ENCODE measurements around the gene ZC2HC1B. TPM values are rescaled to one million over a fixed set of nuclear protein-coding genes. Genes with fewer than 3 reads are reported as not detected.

Gene ZC2HC1B
- total RNA-seq, 8 experiments from 2014 or later = 0.36 to 0.71 (median 0.40) TPM; not detected in 3

GRCh38 chr6:143948208-143948607, 83.9 kb downstream of the ZC2HC1B start:
- in situ Hi-C loops (cut with MboI; ENCODE audit: low pct_unique_long_range_greater_than_20kb in 2 of 9, low sequenced_read_pairs in 9 of 9, unreplicated experiment in 9 of 9) = no loop called here
- H3K4me1 ChIP-seq (replicated peaks in 1 of 2) = no peaks in the 10 kb centered on the region
- H3K4me3 ChIP-seq = no peak overlapping the region
- ATAC-seq (replicated peaks in 6 of 8) = no peak
- 33 to 81% (median 70%) methylated on average over 1 to 6 of the region's 7 CpGs; no CpG with 5 or more reads in 5 of the 10 experiments for WGBS, 10 experiments
- H3K27ac ChIP-seq = no peak overlapping the region

- ATAC-seq (replicated peaks in 6 of 8) = no peak
- WGBS, 10 experiments = 13% methylated on average over 1 of the region's 1 CpG; no CpG with 5 or more reads in 9 of the 10 experiments
- Histone ChIP-seq H3K4me3 (no peak overlapping the region), H3K27ac (no peak overlapping the region), H3K4me1 (replicated peaks in 1 of 2) (no peaks in the 10 kb centered on the region)
- in situ Hi-C loops (cut with MboI; ENCODE audit: low pct_unique_long_range_greater_than_20kb in 2 of 9, low sequenced_read_pairs in 9 of 9, unreplicated experiment in 9 of 9) = no loop called here
Observed at GRCh38 chr6:143949535-143949934, 85.3 kb downstream of the ZC2HC1B start.

GRCh38 chr6:143949962-143950361, 85.7 kb downstream of the ZC2HC1B start:
- WGBS, 10 experiments = 55 to 100% (median 90%) methylated on average over 1 to 8 of the region's 9 CpGs; no CpG with 5 or more reads in 1 of the 10 experiments
- no peaks in the 10 kb centered on the region for H3K4me1 ChIP-seq (replicated peaks in 1 of 2)
- H3K27ac ChIP-seq = no peak overlapping the region
- in situ Hi-C loops (cut with MboI; ENCODE audit: low pct_unique_long_range_greater_than_20kb in 2 of 9, low sequenced_read_pairs in 9 of 9, unreplicated experiment in 9 of 9) = no loop called here
- ATAC-seq (replicated peaks in 6 of 8) = no peak
- H3K4me3 ChIP-seq = no peak overlapping the region

- in situ Hi-C loops (cut with MboI; ENCODE audit: low pct_unique_long_range_greater_than_20kb in 2 of 9, low sequenced_read_pairs in 9 of 9, unreplicated experiment in 9 of 9) = no loop called here
- Histone ChIP-seq H3K4me1 (replicated peaks in 1 of 2) (no peaks in the 10 kb centered on the region), H3K27ac (no peak overlapping the region), H3K4me3 (no peak overlapping the region)
- ATAC-seq (replicated peaks in 6 of 8) = no peak
- WGBS, 10 experiments = 33 to 100% (median 47%) methylated on average over 1 to 3 of the region's 3 CpGs; no CpG with 5 or more reads in 2 of the 10 experiments
Observed at GRCh38 chr6:143950875-143951274, 86.6 kb downstream of the ZC2HC1B start.

GRCh38 chr6:143952060-143952778, 87.9 kb downstream of the ZC2HC1B start:
- Histone ChIP-seq H3K4me1 (replicated peaks in 1 of 2) (no peaks in the 10 kb centered on the region), H3K4me3 (no peak overlapping the region), H3K27ac (no peak overlapping the region)
- in situ Hi-C loops (cut with MboI; ENCODE audit: low pct_unique_long_range_greater_than_20kb in 2 of 9, low sequenced_read_pairs in 9 of 9, unreplicated experiment in 9 of 9) = no loop called here
- WGBS, 10 experiments = 57 to 100% (median 94%) methylated on average over 3 to 9 of the region's 9 CpGs
- no peak for ATAC-seq (replicated peaks in 6 of 8)

GRCh38 chr6:143952947-143953701, 88.8 kb downstream of the ZC2HC1B start:
- Histone ChIP-seq H3K4me1 (replicated peaks in 1 of 2) (peaks cover under 1 to 2% of the 10 kb centered on the region in 2 donors), H3K27ac (no peak overlapping the region), H3K4me3 (no peak overlapping the region)
- in situ Hi-C loops (cut with MboI; ENCODE audit: low pct_unique_long_range_greater_than_20kb in 2 of 9, low sequenced_read_pairs in 9 of 9, unreplicated experiment in 9 of 9) = no loop called here
- 0 to 100% (median 93%) methylated on average over 1 to 4 of the region's 4 CpGs; no CpG with 5 or more reads in 2 of the 10 experiments for WGBS, 10 experiments
- ATAC-seq (replicated peaks in 6 of 8) = no peak

GRCh38 chr6:143953922-143954321, 89.6 kb downstream of the ZC2HC1B start:
- no peak overlapping the region for H3K27ac ChIP-seq
- in situ Hi-C loops (cut with MboI; ENCODE audit: low pct_unique_long_range_greater_than_20kb in 2 of 9, low sequenced_read_pairs in 9 of 9, unreplicated experiment in 9 of 9) = no loop called here
- ATAC-seq (replicated peaks in 6 of 8) = no peak
- no peak overlapping the region for H3K4me3 ChIP-seq
- peaks cover 7 to 10% of the 10 kb centered on the region in 2 donors for H3K4me1 ChIP-seq (replicated peaks in 1 of 2)
- WGBS, 10 experiments = 37 to 100% (median 80%) methylated on average over 1 to 4 of the region's 4 CpGs; no CpG with 5 or more reads in 1 of the 10 experiments

- WGBS, 10 experiments = 70 to 100% (median 88%) methylated on average over 1 to 5 of the region's 8 CpGs; no CpG with 5 or more reads in 2 of the 10 experiments
- H3K4me1 ChIP-seq (replicated peaks in 1 of 2) = peaks cover 16 to 27% of the 10 kb centered on the region in 2 donors
- no peak overlapping the region for H3K27ac ChIP-seq
- in situ Hi-C loops (cut with MboI; ENCODE audit: low pct_unique_long_range_greater_than_20kb in 2 of 9, low sequenced_read_pairs in 9 of 9, unreplicated experiment in 9 of 9) = no loop called here
- ATAC-seq (replicated peaks in 6 of 8) = no peak
- H3K4me3 ChIP-seq = no peak overlapping the region
Observed at GRCh38 chr6:143955971-143956370, 91.7 kb downstream of the ZC2HC1B start.

GRCh38 chr6:143957679-143958274, 93.5 kb downstream of the ZC2HC1B start:
- Histone ChIP-seq H3K4me3 (no peak overlapping the region), H3K4me1 (replicated peaks in 1 of 2) (peaks cover 31 to 46% of the 10 kb centered on the region in 2 donors), H3K27ac (no peak overlapping the region)
- 0 to 91% (median 70%) methylated on average over 1 to 4 of the region's 4 CpGs; no CpG with 5 or more reads in 1 of the 10 experiments for WGBS, 10 experiments
- ATAC-seq (replicated peaks in 6 of 8) = no peak
- in situ Hi-C loops (cut with MboI; ENCODE audit: low pct_unique_long_range_greater_than_20kb in 2 of 9, low sequenced_read_pairs in 9 of 9, unreplicated experiment in 9 of 9) = no loop called here

- Histone ChIP-seq H3K27ac (no peak overlapping the region), H3K4me3 (no peak overlapping the region), H3K4me1 (replicated peaks in 1 of 2) (peaks cover 35 to 54% of the 10 kb centered on the region in 2 donors)
- 0 to 57% (median 18%) methylated on average over 1 to 9 of the region's 11 CpGs; no CpG with 5 or more reads in 4 of the 10 experiments for WGBS, 10 experiments
- peak in 5 of 8 experiments; percentile 71 to 90 (median 81) for ATAC-seq (replicated peaks in 6 of 8)
- in situ Hi-C loops (cut with MboI; ENCODE audit: low pct_unique_long_range_greater_than_20kb in 2 of 9, low sequenced_read_pairs in 9 of 9, unreplicated experiment in 9 of 9) = no loop called here
Observed at GRCh38 chr6:143958839-143959399, 94.6 kb downstream of the ZC2HC1B start.

- peak in 2 of 8 experiments; percentile 9 to 35 for ATAC-seq (replicated peaks in 6 of 8)
- H3K4me3 ChIP-seq = no peak overlapping the region
- 20 to 100% (median 47%) methylated on average over 1 to 4 of the region's 4 CpGs; no CpG with 5 or more reads in 2 of the 10 experiments for WGBS, 10 experiments
- in situ Hi-C loops (cut with MboI; ENCODE audit: low pct_unique_long_range_greater_than_20kb in 2 of 9, low sequenced_read_pairs in 9 of 9, unreplicated experiment in 9 of 9) = no loop called here
- peaks cover 39 to 54% of the 10 kb centered on the region in 2 donors for H3K4me1 ChIP-seq (replicated peaks in 1 of 2)
- no peak overlapping the region for H3K27ac ChIP-seq
Observed at GRCh38 chr6:143959927-143960326, 95.7 kb downstream of the ZC2HC1B start.

- 20 to 100% (median 78%) methylated on average over 1 to 3 of the region's 3 CpGs; no CpG with 5 or more reads in 2 of the 10 experiments for WGBS, 10 experiments
- Histone ChIP-seq H3K27ac (no peak overlapping the region), H3K4me1 (replicated peaks in 1 of 2) (peaks cover 43 to 54% of the 10 kb centered on the region in 2 donors), H3K4me3 (no peak overlapping the region)
- in situ Hi-C loops (cut with MboI; ENCODE audit: low pct_unique_long_range_greater_than_20kb in 2 of 9, low sequenced_read_pairs in 9 of 9, unreplicated experiment in 9 of 9) = no loop called here
- ATAC-seq (replicated peaks in 6 of 8) = no peak
Observed at GRCh38 chr6:143961066-143961465, 96.8 kb downstream of the ZC2HC1B start.

All from motor neuron (in vitro differentiated cells).